Sciatic nerve (tissue), 2 donors: ENCODE measurements around the gene DYRK1A. TPM values are rescaled to one million over a fixed set of nuclear protein-coding genes. Genes with fewer than 3 reads are reported as not detected.

Experiments
- ATAC-seq: fragments of 200-7000 bp; cut with Tn5 transposase; one replicate; pipeline ENCODE4 v1.9.1; 2020; ENCODE audit warnings: mild to moderate bottlenecking, moderate library complexity
- DNase-seq: peaks from one replicate; pipeline ENCODE4 v3.0.0-alpha.2; 2020; ENCODE audit warnings: low spot score
- intact Hi-C: fragments of 100-400 bp; cut with DNase I; formaldehyde crosslinking; loops from one replicate; pipeline ENCODE4 v1.14.2; 2022
- total RNA-seq: library from RNA; stranded (reverse); fragmentation: NEBNext Ultra II Directional; extraction: Animal tissue kit (Norgen Biotek cat#: 25700); gene quantifications from one replicate; pipeline ENCODE4 v1.2.1, GENCODE V29; 2021
- donor health status: DM: no; HTN: no; CAD: no.
- donor health status: DM: no; HTN: no; CAD: no.

Gene DYRK1A
- total RNA-seq, 1 donor from 2014 or later, result 77.6 TPM

- no peak for ATAC-seq
- intact Hi-C loops, result no loop called here
- no peak for DNase-seq
Observed at GRCh38 chr21:37459575-37459974, 93.0 kb downstream of the DYRK1A start.

- DNase-seq, result no peak
- intact Hi-C loops, result no loop called here
- no peak for ATAC-seq
Observed at GRCh38 chr21:37460196-37460595, 93.6 kb downstream of the DYRK1A start.

- ATAC-seq, result no peak
- intact Hi-C loops, result no loop called here
- no peak for DNase-seq
Observed at GRCh38 chr21:37461479-37461878, 94.9 kb downstream of the DYRK1A start.

- no peak for ATAC-seq
- DNase-seq, result no peak
- intact Hi-C loops, result no loop called here
Observed at GRCh38 chr21:37462087-37462861, 95.7 kb downstream of the DYRK1A start.

- DNase-seq (no peak), ATAC-seq (peak; percentile 74)
- intact Hi-C loops, result no loop called here
Observed at GRCh38 chr21:37463083-37463801, 96.7 kb downstream of the DYRK1A start.

GRCh38 chr21:37467082-37467481, 100.5 kb downstream of the DYRK1A start:
- no peak for ATAC-seq
- no peak for DNase-seq
- intact Hi-C loops, result no loop called here

- no peak for ATAC-seq
- intact Hi-C loops, result no loop called here
- no peak for DNase-seq
Observed at GRCh38 chr21:37468909-37469308, 102.3 kb downstream of the DYRK1A start.

GRCh38 chr21:37469441-37469840, 102.9 kb downstream of the DYRK1A start:
- no peak for ATAC-seq
- DNase-seq, result no peak
- intact Hi-C loops, result no loop called here

GRCh38 chr21:37472581-37472980, 106.0 kb downstream of the DYRK1A start:
- no peak for ATAC-seq
- intact Hi-C loops, result no loop called here
- no peak for DNase-seq

- ATAC-seq (no peak), DNase-seq (no peak)
- intact Hi-C loops, result no loop called here
Observed at GRCh38 chr21:37473491-37473890, 106.9 kb downstream of the DYRK1A start.

GRCh38 chr21:37474342-37474741, 107.8 kb downstream of the DYRK1A start:
- intact Hi-C loops, result no loop called here
- DNase-seq (no peak), ATAC-seq (no peak)

GRCh38 chr21:37475186-37475868, 108.8 kb downstream of the DYRK1A start:
- intact Hi-C loops, result no loop called here
- no peak for ATAC-seq
- DNase-seq, result no peak

GRCh38 chr21:37478794-37479193, 112.2 kb downstream of the DYRK1A start:
- ATAC-seq (no peak), DNase-seq (no peak)
- intact Hi-C loops, result no loop called here

- DNase-seq (no peak), ATAC-seq (no peak)
- intact Hi-C loops, result no loop called here
Observed at GRCh38 chr21:37483776-37484175, 117.2 kb downstream of the DYRK1A start.

- DNase-seq (no peak), ATAC-seq (no peak)
- intact Hi-C loops, result no loop called here
Observed at GRCh38 chr21:37484535-37485474, 118.2 kb downstream of the DYRK1A start.

GRCh38 chr21:37489553-37489952, 123.0 kb downstream of the DYRK1A start:
- intact Hi-C loops, result no loop called here
- no peak for ATAC-seq

GRCh38 chr21:37490084-37490483, 123.5 kb downstream of the DYRK1A start:
- intact Hi-C loops, result no loop called here
- no peak for DNase-seq
- ATAC-seq, result no peak

More at GRCh38 chr21:37489553-37489952, 123.0 kb downstream of the DYRK1A start:
- DNase-seq, result no peak

- DNase-seq, result no peak
- intact Hi-C loops, result no loop called here
- ATAC-seq, result no peak
Observed at GRCh38 chr21:37496972-37497371, 130.4 kb downstream of the DYRK1A start.

GRCh38 chr21:37498664-37499063, 132.1 kb downstream of the DYRK1A start:
- intact Hi-C loops, result no loop called here
- ATAC-seq (no peak), DNase-seq (no peak)
